Measurements from ENCODE around the gene MBLAC2. TPM values are rescaled to one million over a fixed set of nuclear protein-coding genes. Genes with fewer than 3 reads are reported as not detected.

The MBLAC2 gene
- total RNA-seq, 1 experiment from 2014 or later = 5.7 TPM

DNA sequence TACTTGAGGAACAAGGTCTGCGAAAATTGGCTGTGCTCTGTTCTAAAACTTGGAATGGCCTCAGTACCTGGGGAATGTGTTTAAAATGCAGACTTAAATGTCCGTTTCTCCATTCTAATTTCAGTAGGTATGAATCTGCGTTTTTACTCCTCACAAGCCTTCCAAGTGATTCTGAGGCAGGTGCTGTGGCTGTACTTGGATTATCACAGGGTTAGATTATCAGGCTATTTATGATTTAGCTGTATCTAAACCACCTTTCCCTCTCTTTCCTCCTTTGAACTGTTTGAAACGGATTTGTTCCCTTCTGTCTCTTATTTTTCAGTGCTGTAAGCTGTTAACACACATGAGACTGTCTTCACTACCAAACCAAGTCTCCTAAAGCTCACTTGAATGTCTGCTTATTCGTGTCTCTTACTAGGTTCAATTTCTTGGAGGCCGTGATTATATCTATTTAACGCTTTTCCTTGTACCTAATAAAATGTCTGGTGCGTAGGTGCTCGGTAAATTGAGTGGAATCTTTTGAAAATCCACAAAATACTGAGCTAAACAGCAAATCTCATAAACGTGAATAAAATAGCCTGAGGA is 64.3 kb downstream of the MBLAC2 start:
- H3K4me1 ChIP-seq (ENCODE audit: control insufficient read depth in 1 of 2, insufficient read depth in 2 of 2, low read length in 2 of 2) = peaks cover 0 to 14% of the 10 kb centered on the region in 2 experiments; a peak in 2 of 4 replicates
- no peaks in the 10 kb centered on the region for H4K20me1 ChIP-seq (ENCODE audit: insufficient read depth)
- no peaks in the 10 kb centered on the region for H3K27me3 ChIP-seq (ENCODE audit: insufficient read depth, low read length)
- H3K9ac ChIP-seq (ENCODE audit: low read length) = peak overlapping the region; percentile 85
- BruUV-seq (replicated peaks) = TSS peak; percentile 93
- peak overlapping the region; percentile 81 for H3K4me2 ChIP-seq (ENCODE audit: low read length)
- ChIA-PET RAD21 (ENCODE audit: low non-redundant PET in 1 of 2, low total read pairs in 2 of 2, uncharacterized antibody in 2 of 2, unreplicated experiment in 2 of 2) (interaction anchor here in 1 of 2 experiments (0.5 to 1.1 kb wide), 2 partner anchors 20 to 349 kb away, joined by 5 to 6 read pairs; no protein-coding TSS in a partner anchor), CTCF (interaction anchor here (1.0 kb wide), 1 partner anchor 9 kb away, joined by 3 read pairs; no protein-coding TSS in a partner anchor), POLR2A (interaction anchor here (0.6 to 2.9 kb wide), 16 partner anchors 11 to 481 kb away, joined by 3 to 29 read pairs (median 4); partner anchors contain the start of genes ADGRV1, LYSMD3, MBLAC2 and POLR3G)
- peaks cover 17% of the 10 kb centered on the region for H3K79me2 ChIP-seq (ENCODE audit: insufficient read depth, low read length)
- H3K27ac ChIP-seq (ENCODE audit: low read depth, low read length) = peak overlapping the region; percentile 61
- peak overlapping the region; percentile 64 to 84 for H3K4me3 ChIP-seq (replicated peaks in 1 of 2; ENCODE audit: low read depth in 1 of 2, low read length in 2 of 2)
- H2AFZ ChIP-seq (ENCODE audit: low read depth, low read length, poor library complexity, severe bottlenecking) = no peak overlapping the region
- H3K9me3 ChIP-seq (ENCODE audit: control insufficient read depth in 1 of 2, insufficient read depth in 1 of 2, low read depth in 1 of 2, low read length in 2 of 2) = no peaks in the 10 kb centered on the region
- no peak for TF ChIP-seq ZFX (IDR thresholded peaks at IDR 0.05)
- TF ChIP-seq ELF1 (IDR thresholded peaks at IDR 0.05; ENCODE audit: borderline replicate concordance, low read depth) = no peak
- TF ChIP-seq, protein P1, sequence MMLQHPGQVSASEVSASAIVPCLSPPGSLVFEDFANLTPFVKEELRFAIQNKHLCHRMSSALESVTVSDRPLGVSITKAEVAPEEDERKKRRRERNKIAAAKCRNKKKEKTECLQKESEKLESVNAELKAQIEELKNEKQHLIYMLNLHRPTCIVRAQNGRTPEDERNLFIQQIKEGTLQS (IDR thresholded peaks at IDR 0.05) = no peak
- TF ChIP-seq SP1 (IDR thresholded peaks at IDR 0.05; ENCODE audit: low read depth) = no peak
- no peak for TF ChIP-seq RAD21 (IDR thresholded peaks at IDR 0.05; ENCODE audit: low read depth)
- no peak for TF ChIP-seq EZH2phosphoT487 (IDR thresholded peaks at IDR 0.05; ENCODE audit: borderline replicate concordance)
- TF ChIP-seq CBX3 (IDR thresholded peaks at IDR 0.05; ENCODE audit: low read depth) = no peak
- TF ChIP-seq EGR1 (IDR thresholded peaks at IDR 0.05; ENCODE audit: low read depth) = no peak
- no peak for TF ChIP-seq YY1 (IDR thresholded peaks at IDR 0.05; ENCODE audit: extremely low read depth, insufficient replicate concordance, low read depth, low read length)
- TF ChIP-seq, protein P2, sequence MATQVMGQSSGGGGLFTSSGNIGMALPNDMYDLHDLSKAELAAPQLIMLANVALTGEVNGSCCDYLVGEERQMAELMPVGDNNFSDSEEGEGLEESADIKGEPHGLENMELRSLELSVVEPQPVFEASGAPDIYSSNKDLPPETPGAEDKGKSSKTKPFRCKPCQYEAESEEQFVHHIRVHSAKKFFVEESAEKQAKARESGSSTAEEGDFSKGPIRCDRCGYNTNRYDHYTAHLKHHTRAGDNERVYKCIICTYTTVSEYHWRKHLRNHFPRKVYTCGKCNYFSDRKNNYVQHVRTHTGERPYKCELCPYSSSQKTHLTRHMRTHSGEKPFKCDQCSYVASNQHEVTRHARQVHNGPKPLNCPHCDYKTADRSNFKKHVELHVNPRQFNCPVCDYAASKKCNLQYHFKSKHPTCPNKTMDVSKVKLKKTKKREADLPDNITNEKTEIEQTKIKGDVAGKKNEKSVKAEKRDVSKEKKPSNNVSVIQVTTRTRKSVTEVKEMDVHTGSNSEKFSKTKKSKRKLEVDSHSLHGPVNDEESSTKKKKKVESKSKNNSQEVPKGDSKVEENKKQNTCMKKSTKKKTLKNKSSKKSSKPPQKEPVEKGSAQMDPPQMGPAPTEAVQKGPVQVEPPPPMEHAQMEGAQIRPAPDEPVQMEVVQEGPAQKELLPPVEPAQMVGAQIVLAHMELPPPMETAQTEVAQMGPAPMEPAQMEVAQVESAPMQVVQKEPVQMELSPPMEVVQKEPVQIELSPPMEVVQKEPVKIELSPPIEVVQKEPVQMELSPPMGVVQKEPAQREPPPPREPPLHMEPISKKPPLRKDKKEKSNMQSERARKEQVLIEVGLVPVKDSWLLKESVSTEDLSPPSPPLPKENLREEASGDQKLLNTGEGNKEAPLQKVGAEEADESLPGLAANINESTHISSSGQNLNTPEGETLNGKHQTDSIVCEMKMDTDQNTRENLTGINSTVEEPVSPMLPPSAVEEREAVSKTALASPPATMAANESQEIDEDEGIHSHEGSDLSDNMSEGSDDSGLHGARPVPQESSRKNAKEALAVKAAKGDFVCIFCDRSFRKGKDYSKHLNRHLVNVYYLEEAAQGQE (IDR thresholded peaks at IDR 0.05; ENCODE audit: low read depth) = no peak
- TF ChIP-seq TCF7L2 (IDR thresholded peaks at IDR 0.05; ENCODE audit: borderline replicate concordance, extremely low read depth, insufficient read depth, insufficient read length) = no peak
- no peak for TF ChIP-seq POLR2A (IDR thresholded peaks at IDR 0.05; ENCODE audit: borderline replicate concordance, extremely low read depth, insufficient read depth, insufficient read length)
- no peak for TF ChIP-seq ZNF274 (IDR thresholded peaks at IDR 0.05; ENCODE audit: low read depth, low read length)
- TF ChIP-seq SRF (IDR thresholded peaks at IDR 0.05; ENCODE audit: low read depth) = no peak
- TF ChIP-seq, protein P3, sequence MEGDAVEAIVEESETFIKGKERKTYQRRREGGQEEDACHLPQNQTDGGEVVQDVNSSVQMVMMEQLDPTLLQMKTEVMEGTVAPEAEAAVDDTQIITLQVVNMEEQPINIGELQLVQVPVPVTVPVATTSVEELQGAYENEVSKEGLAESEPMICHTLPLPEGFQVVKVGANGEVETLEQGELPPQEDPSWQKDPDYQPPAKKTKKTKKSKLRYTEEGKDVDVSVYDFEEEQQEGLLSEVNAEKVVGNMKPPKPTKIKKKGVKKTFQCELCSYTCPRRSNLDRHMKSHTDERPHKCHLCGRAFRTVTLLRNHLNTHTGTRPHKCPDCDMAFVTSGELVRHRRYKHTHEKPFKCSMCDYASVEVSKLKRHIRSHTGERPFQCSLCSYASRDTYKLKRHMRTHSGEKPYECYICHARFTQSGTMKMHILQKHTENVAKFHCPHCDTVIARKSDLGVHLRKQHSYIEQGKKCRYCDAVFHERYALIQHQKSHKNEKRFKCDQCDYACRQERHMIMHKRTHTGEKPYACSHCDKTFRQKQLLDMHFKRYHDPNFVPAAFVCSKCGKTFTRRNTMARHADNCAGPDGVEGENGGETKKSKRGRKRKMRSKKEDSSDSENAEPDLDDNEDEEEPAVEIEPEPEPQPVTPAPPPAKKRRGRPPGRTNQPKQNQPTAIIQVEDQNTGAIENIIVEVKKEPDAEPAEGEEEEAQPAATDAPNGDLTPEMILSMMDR (IDR thresholded peaks at IDR 0.05 in 2 of 3, conservative IDR thresholded peaks at IDR 0.05 in 1 of 3; ENCODE audit: borderline replicate concordance in 1 of 3, insufficient read depth in 1 of 3, low read depth in 2 of 3, low read length in 2 of 3) = no peak
- TF ChIP-seq CEBPB (IDR thresholded peaks at IDR 0.05; ENCODE audit: low read depth) = no peak
- TF ChIP-seq FOSL1 (IDR thresholded peaks at IDR 0.05; ENCODE audit: low read depth) = no peak
- no peak for TF ChIP-seq SIN3A (IDR thresholded peaks at IDR 0.05; ENCODE audit: low read depth)
- ATAC-seq = no peak
- H3K9me2 ChIP-seq (ENCODE audit: insufficient read depth) = no peaks in the 10 kb centered on the region
- intact Hi-C loops (cut with micrococcal nuclease) = no loop called here
- DNase-seq (ENCODE audit: low read depth, low spot score) = no peak
- H3K36me3 ChIP-seq (ENCODE audit: control insufficient read depth in 1 of 2, insufficient read depth in 2 of 2, low read length in 2 of 2) = peaks cover 1 to 5% of the 10 kb centered on the region in 2 experiments; a peak in 1 of 4 replicates
